Measurements from ENCODE around the gene RBM4. TPM values are rescaled to one million over a fixed set of nuclear protein-coding genes. Genes with fewer than 3 reads are reported as not detected.

RBM4 gene
- total and polyA plus RNA-seq, 9 of the 15 experiments (the other 6 are each of a cell fraction or from before 2014, with no cell fraction given), result 81.6 to 233 (median 122) TPM

DNA sequence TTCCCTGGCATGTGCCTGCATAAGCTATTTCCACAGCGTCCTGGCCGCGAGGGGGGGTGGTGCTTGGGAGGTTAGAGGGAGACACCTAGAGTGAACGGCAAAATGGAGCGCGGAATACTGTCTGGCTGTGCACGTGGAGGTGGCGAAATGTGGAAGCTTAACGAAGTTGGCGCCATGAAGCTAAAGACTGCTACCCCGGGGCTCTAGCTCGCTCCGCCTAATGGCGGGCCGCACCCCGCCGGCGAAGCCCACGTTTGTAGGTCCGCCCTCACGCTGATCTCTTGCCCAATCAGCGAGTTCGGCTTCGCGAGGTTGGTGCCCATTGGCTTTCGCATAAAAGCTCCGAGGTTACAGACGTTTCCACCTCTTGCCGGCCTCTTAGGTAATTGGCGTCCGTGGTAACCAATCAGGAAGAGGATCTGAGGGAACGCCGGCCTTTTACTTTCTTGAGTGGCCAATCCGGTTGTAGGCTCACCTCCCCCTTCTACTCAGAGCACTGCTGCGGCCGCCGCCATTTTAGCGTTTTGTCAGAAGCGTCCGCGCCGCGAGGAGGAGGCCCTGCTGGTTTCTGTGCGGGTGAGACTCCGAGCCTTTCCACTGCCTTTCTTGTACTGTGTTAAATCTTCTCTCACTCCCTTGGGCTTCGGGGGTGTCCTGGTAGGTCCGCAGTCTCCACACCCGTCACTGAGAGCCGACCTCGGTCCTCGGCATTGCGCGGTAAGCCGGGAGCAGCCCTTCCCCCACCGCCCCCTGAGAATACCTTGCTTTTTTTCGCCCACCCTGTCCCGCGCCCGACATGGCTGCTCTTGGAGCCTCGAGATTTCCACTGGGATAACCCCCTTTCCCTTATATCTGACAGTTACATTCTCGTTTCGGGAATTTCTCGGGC is at the start of gene RBM4 (continued):
- TF ChIP-seq, protein P1, sequence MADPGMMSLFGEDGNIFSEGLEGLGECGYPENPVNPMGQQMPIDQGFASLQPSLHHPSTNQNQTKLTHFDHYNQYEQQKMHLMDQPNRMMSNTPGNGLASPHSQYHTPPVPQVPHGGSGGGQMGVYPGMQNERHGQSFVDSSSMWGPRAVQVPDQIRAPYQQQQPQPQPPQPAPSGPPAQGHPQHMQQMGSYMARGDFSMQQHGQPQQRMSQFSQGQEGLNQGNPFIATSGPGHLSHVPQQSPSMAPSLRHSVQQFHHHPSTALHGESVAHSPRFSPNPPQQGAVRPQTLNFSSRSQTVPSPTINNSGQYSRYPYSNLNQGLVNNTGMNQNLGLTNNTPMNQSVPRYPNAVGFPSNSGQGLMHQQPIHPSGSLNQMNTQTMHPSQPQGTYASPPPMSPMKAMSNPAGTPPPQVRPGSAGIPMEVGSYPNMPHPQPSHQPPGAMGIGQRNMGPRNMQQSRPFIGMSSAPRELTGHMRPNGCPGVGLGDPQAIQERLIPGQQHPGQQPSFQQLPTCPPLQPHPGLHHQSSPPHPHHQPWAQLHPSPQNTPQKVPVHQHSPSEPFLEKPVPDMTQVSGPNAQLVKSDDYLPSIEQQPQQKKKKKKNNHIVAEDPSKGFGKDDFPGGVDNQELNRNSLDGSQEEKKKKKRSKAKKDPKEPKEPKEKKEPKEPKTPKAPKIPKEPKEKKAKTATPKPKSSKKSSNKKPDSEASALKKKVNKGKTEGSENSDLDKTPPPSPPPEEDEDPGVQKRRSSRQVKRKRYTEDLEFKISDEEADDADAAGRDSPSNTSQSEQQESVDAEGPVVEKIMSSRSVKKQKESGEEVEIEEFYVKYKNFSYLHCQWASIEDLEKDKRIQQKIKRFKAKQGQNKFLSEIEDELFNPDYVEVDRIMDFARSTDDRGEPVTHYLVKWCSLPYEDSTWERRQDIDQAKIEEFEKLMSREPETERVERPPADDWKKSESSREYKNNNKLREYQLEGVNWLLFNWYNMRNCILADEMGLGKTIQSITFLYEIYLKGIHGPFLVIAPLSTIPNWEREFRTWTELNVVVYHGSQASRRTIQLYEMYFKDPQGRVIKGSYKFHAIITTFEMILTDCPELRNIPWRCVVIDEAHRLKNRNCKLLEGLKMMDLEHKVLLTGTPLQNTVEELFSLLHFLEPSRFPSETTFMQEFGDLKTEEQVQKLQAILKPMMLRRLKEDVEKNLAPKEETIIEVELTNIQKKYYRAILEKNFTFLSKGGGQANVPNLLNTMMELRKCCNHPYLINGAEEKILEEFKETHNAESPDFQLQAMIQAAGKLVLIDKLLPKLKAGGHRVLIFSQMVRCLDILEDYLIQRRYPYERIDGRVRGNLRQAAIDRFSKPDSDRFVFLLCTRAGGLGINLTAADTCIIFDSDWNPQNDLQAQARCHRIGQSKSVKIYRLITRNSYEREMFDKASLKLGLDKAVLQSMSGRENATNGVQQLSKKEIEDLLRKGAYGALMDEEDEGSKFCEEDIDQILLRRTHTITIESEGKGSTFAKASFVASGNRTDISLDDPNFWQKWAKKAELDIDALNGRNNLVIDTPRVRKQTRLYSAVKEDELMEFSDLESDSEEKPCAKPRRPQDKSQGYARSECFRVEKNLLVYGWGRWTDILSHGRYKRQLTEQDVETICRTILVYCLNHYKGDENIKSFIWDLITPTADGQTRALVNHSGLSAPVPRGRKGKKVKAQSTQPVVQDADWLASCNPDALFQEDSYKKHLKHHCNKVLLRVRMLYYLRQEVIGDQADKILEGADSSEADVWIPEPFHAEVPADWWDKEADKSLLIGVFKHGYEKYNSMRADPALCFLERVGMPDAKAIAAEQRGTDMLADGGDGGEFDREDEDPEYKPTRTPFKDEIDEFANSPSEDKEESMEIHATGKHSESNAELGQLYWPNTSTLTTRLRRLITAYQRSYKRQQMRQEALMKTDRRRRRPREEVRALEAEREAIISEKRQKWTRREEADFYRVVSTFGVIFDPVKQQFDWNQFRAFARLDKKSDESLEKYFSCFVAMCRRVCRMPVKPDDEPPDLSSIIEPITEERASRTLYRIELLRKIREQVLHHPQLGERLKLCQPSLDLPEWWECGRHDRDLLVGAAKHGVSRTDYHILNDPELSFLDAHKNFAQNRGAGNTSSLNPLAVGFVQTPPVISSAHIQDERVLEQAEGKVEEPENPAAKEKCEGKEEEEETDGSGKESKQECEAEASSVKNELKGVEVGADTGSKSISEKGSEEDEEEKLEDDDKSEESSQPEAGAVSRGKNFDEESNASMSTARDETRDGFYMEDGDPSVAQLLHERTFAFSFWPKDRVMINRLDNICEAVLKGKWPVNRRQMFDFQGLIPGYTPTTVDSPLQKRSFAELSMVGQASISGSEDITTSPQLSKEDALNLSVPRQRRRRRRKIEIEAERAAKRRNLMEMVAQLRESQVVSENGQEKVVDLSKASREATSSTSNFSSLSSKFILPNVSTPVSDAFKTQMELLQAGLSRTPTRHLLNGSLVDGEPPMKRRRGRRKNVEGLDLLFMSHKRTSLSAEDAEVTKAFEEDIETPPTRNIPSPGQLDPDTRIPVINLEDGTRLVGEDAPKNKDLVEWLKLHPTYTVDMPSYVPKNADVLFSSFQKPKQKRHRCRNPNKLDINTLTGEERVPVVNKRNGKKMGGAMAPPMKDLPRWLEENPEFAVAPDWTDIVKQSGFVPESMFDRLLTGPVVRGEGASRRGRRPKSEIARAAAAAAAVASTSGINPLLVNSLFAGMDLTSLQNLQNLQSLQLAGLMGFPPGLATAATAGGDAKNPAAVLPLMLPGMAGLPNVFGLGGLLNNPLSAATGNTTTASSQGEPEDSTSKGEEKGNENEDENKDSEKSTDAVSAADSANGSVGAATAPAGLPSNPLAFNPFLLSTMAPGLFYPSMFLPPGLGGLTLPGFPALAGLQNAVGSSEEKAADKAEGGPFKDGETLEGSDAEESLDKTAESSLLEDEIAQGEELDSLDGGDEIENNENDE (IDR thresholded peaks at IDR 0.05; ENCODE audit: low read depth, low read length), result peak; percentile 5
- TF ChIP-seq ZNF282 (CRISPR knock-in tag; IDR thresholded peaks at IDR 0.05), result no peak
- TF ChIP-seq RBM39 (optimal IDR thresholded peaks at IDR 0.05; ENCODE audit: low read depth, low read length), result peak; percentile 53
- TF ChIP-seq SIRT6 (IDR thresholded peaks at IDR 0.05; ENCODE audit: low read depth, low read length), result no peak
- TF ChIP-seq MTF1 (CRISPR knock-in tag; IDR thresholded peaks at IDR 0.05; ENCODE audit: borderline replicate concordance), result no peak
- TF ChIP-seq ZNF165 (CRISPR knock-in tag; IDR thresholded peaks at IDR 0.05; ENCODE audit: borderline replicate concordance), result no peak
- no peak for TF ChIP-seq CBX5 (IDR thresholded peaks at IDR 0.05; ENCODE audit: borderline replicate concordance, low read depth)
- TF ChIP-seq, protein P2, sequence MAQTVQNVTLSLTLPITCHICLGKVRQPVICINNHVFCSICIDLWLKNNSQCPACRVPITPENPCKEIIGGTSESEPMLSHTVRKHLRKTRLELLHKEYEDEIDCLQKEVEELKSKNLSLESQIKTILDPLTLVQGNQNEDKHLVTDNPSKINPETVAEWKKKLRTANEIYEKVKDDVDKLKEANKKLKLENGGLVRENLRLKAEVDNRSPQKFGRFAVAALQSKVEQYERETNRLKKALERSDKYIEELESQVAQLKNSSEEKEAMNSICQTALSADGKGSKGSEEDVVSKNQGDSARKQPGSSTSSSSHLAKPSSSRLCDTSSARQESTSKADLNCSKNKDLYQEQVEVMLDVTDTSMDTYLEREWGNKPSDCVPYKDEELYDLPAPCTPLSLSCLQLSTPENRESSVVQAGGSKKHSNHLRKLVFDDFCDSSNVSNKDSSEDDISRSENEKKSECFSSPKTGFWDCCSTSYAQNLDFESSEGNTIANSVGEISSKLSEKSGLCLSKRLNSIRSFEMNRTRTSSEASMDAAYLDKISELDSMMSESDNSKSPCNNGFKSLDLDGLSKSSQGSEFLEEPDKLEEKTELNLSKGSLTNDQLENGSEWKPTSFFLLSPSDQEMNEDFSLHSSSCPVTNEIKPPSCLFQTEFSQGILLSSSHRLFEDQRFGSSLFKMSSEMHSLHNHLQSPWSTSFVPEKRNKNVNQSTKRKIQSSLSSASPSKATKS (CRISPR knock-in tag; IDR thresholded peaks at IDR 0.05), result no peak
- no peak for TF ChIP-seq TEAD2 (tag; IDR thresholded peaks at IDR 0.05)
- peak; percentile 96 for TF ChIP-seq POLR2G (IDR thresholded peaks at IDR 0.05; ENCODE audit: low read depth, low read length)
- no peak for TF ChIP-seq IRF2 (CRISPR knock-in tag; IDR thresholded peaks at IDR 0.05)
- no peak for TF ChIP-seq COPS2 (conservative IDR thresholded peaks at IDR 0.05)
